Suprapubic skin (tissue), 3 donors: Measurements from ENCODE around the gene SARS1.

ENCODE experiments used
- POLR2A ChIP-seq, 2 donors: fragments of 450-650 bp; IDR thresholded peaks; one replicate each; pipeline ENCODE4 v1.6.1; 2017; ENCODE audit warnings: antibody characterized with exemption in 2 of 2, mild to moderate bottlenecking in 2 of 2, moderate library complexity in 2 of 2
- TF ChIP-seq, protein P1 (sequence below), 2 donors: fragments of 200-600 bp in 1 of 2; fragments of 450-650 bp in 1 of 2; sonication (generic) in 1 of 2; IDR thresholded peaks; one replicate each; pipeline ENCODE4 v1.5.1; 2016 to 2019; ENCODE audit warnings: antibody characterized with exemption in 2 of 2, mild to moderate bottlenecking in 1 of 2, moderate library complexity in 1 of 2

GRCh38 chr1:109255678-109256077 is 42.0 kb downstream of the SARS1 start:
- TF ChIP-seq POLR2A (IDR thresholded peaks at IDR 0.05), result no peak
- TF ChIP-seq, protein P1, sequence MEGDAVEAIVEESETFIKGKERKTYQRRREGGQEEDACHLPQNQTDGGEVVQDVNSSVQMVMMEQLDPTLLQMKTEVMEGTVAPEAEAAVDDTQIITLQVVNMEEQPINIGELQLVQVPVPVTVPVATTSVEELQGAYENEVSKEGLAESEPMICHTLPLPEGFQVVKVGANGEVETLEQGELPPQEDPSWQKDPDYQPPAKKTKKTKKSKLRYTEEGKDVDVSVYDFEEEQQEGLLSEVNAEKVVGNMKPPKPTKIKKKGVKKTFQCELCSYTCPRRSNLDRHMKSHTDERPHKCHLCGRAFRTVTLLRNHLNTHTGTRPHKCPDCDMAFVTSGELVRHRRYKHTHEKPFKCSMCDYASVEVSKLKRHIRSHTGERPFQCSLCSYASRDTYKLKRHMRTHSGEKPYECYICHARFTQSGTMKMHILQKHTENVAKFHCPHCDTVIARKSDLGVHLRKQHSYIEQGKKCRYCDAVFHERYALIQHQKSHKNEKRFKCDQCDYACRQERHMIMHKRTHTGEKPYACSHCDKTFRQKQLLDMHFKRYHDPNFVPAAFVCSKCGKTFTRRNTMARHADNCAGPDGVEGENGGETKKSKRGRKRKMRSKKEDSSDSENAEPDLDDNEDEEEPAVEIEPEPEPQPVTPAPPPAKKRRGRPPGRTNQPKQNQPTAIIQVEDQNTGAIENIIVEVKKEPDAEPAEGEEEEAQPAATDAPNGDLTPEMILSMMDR (IDR thresholded peaks at IDR 0.05), result no peak
